KMS-11 (cell line): Measurements from ENCODE around the gene ARHGAP35.

ENCODE experiments used
- H2AFZ ChIP-seq: fragments of 200-600 bp; sonication (generic); 2 replicates; pipeline ENCODE4 v1.6.1; 2016; ENCODE audit warnings: antibody characterized with exemption, mixed run types, low read depth
- H3K27ac ChIP-seq: fragments of 200-600 bp; sonication (generic); 2 replicates; pipeline ENCODE4 v1.6.1; 2016; ENCODE audit warnings: mild to moderate bottlenecking, mixed run types
- H3K27me3 ChIP-seq: fragments of 200-600 bp; sonication (generic); 2 replicates; pipeline ENCODE4 v1.6.1; 2017; ENCODE audit warnings: mild to moderate bottlenecking, low read depth, mixed run types, moderate library complexity; ENCODE audit not compliant: insufficient read depth
- H3K36me3 ChIP-seq: fragments of 200-600 bp; sonication (generic); 2 replicates; pipeline ENCODE4 v1.6.1; 2017; ENCODE audit warnings: mild to moderate bottlenecking, mixed run types; ENCODE audit not compliant: insufficient read depth
- H3K4me1 ChIP-seq: fragments of 200-600 bp; sonication (generic); 2 replicates; pipeline ENCODE4 v1.6.1; 2016; ENCODE audit warnings: mild to moderate bottlenecking, low read depth, mixed run types; ENCODE audit not compliant: poor library complexity, severe bottlenecking
- H3K4me2 ChIP-seq: fragments of 200-600 bp; sonication (generic); 2 replicates; pipeline ENCODE4 v1.7.0; 2016; ENCODE audit warnings: mild to moderate bottlenecking, mixed run types
- H3K4me3 ChIP-seq: fragments of 200-600 bp; sonication (generic); IDR thresholded peaks from 2 replicates; pipeline ENCODE4 v1.6.1; 2017; ENCODE audit warnings: low read depth, low read length, mixed read lengths; ENCODE audit not compliant: insufficient read depth
- H3K79me2 ChIP-seq: fragments of 200-600 bp; sonication (generic); 2 replicates; pipeline ENCODE4 v1.6.1; 2016; ENCODE audit warnings: low read depth, mixed run types; ENCODE audit not compliant: insufficient read depth
- H3K9ac ChIP-seq: fragments of 200-600 bp; sonication (generic); 2 replicates; pipeline ENCODE4 v1.6.1; 2016; ENCODE audit warnings: mild to moderate bottlenecking, mixed run types
- H4K20me1 ChIP-seq: fragments of 200-600 bp; sonication (generic); 2 replicates; pipeline ENCODE4 v1.6.1; 2016; ENCODE audit warnings: mild to moderate bottlenecking, mixed run types; ENCODE audit not compliant: insufficient read depth
- TF ChIP-seq, protein P1 (sequence below): fragments of 200-600 bp; sonication (generic); conservative IDR thresholded peaks from 2 replicates; pipeline ENCODE4 v1.6.1; 2017; ENCODE audit warnings: low read depth, mild to moderate bottlenecking, antibody characterized with exemption, low read length, moderate library complexity, mixed read lengths

The ARHGAP35 gene

DNA sequence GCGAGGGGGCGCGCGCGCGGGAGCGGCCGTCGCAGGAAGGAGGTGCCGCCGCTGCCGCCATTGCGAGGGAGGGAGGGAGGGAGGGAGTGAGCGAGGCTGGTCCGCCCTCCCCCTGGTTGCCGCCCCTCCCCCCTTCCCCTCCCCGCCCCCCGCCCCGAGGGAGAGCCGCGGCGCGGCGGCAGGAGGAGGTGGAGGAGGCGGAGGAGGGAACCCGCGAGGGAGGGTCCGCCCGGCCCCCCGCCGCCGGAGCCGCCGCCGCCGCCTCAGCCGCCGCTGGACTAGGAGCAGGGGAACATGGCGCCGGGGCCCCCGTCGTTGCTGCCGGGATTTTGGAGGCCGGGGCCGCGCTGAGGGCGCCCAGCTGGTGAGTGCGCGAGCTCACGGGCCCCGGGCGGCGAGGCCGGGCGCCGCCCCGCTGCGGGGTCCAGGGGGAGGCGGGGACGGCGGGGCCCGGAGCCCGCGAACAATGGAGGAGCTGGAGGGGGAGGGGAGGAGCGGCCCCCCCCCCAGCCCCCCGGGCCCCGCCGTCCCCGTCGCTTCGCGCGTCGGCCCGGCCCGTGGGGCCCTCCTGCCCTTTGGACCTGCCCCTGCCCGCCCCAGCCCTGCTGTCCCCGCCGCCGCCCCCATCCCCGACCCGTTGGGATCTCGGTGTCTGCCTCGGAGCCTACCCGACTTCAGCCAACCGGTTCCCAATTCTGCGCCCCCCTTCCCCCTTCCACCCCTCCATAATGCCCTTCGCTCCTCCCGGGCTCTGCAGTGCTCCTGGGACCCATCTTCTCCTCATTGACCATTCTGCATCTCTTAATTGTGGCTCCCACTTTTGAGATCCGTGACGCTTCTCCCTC lies at the start of gene ARHGAP35:
TSS of gene ARHGAP35 (plus strand) at position 152 of the 845 bp plus-strand sequence. CDS start 57,679 bp downstream, outside the sequence.
- Histone ChIP-seq H3K36me3 (peaks cover 4% of the 10 kb centered on the region; the same call in 1 of the 2 replicates), H3K4me1 (peaks cover 43% of the 10 kb centered on the region), H3K27ac (peak within 1 kb of the TSS; percentile 98), H3K9ac (peak within 1 kb of the TSS; percentile 95), H3K4me2 (peak within 1 kb of the TSS; percentile 89), H4K20me1 (no peaks in the 10 kb centered on the region), H2AFZ (peak within 1 kb of the TSS; percentile 82; the same call in 1 of the 2 replicates), H3K79me2 (peaks cover 47% of the 10 kb centered on the region), H3K4me3 (no peak within 1 kb of the TSS), H3K27me3 (no peaks in the 10 kb centered on the region)
- TF ChIP-seq, protein P1, sequence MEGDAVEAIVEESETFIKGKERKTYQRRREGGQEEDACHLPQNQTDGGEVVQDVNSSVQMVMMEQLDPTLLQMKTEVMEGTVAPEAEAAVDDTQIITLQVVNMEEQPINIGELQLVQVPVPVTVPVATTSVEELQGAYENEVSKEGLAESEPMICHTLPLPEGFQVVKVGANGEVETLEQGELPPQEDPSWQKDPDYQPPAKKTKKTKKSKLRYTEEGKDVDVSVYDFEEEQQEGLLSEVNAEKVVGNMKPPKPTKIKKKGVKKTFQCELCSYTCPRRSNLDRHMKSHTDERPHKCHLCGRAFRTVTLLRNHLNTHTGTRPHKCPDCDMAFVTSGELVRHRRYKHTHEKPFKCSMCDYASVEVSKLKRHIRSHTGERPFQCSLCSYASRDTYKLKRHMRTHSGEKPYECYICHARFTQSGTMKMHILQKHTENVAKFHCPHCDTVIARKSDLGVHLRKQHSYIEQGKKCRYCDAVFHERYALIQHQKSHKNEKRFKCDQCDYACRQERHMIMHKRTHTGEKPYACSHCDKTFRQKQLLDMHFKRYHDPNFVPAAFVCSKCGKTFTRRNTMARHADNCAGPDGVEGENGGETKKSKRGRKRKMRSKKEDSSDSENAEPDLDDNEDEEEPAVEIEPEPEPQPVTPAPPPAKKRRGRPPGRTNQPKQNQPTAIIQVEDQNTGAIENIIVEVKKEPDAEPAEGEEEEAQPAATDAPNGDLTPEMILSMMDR = no peak

DNA sequence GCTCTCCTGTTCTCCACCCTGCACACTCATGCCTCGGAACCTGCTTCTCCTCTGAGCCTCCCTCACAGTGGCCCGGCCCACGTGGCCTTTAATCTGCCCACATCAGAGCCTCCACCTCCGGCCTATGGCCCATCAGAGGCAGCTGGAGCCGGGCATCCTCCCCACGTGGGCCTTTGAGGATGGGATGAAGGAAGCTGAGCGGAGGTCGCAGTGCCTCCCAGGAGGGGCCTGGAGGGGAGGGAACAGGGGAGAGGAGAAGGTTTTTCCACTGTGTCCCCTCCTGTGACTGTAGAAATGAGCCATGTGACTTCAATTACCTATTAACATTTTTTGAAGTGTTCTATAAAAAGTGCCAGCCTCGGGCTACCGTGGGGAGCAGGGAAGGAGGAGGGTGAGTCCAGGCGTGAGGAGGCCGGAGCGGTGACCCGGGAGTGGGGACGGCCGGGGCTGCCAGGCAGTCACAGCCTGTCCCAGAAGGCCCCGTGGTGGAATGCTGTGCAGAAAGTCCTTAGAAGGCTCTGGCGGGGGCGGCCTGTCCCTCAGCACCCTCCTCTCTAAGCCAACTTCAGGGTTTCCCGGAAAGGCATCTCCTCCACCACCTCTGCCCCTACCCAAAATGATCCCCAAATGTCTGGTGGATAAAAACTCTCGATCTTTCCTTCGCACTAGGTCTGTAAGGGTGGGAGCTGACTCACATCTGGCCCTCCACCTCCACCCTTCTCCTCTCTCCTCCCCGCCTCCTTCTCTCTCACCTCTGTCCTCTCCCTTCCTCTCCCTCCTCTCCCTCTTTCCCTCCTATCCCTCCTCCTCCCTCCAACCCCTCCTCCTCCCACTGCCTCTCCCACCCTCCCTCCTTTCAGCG lies 47.6 kb upstream of the ARHGAP35 start:
- H3K4me3 ChIP-seq = no peak overlapping the region
- no peak overlapping the region for H3K27ac ChIP-seq
- no peaks in the 10 kb centered on the region for H3K27me3 ChIP-seq
- H2AFZ ChIP-seq = no peak overlapping the region
- no peaks in the 10 kb centered on the region for H4K20me1 ChIP-seq
- TF ChIP-seq, protein P1 = no peak
- H3K4me2 ChIP-seq = no peak overlapping the region
- H3K4me1 ChIP-seq = no peaks in the 10 kb centered on the region
- H3K9ac ChIP-seq = no peak overlapping the region
- no peaks in the 10 kb centered on the region for H3K36me3 ChIP-seq
- no peaks in the 10 kb centered on the region for H3K79me2 ChIP-seq

DNA sequence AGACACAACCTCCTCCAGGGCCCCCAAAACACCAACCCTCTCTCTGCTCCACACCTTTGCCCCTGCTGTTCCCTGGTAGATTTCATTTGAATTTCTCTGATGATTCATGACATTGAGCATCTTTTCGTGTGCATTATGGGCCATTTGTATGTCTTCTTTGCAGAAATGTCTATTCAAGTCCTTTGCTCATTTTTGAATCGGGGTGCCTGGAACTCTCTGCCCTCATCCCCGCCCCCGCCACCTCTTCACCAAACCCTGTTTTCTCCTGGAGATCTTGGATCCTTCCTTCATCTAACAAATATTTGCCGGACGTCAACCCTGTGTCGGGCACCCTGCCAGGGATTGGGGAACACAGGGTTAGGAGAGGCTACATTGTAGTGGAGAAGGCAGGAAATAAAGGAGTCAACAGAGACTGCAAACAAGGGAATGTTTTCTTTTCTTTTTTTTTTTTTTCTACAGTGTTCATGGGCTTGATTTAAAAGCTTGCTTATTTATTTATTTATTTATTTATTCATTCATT lies 46.9 kb upstream of the ARHGAP35 start:
- Histone ChIP-seq H3K4me1 (no peaks in the 10 kb centered on the region), H2AFZ (no peak overlapping the region), H3K36me3 (no peaks in the 10 kb centered on the region), H3K4me2 (no peak overlapping the region), H3K27me3 (no peaks in the 10 kb centered on the region), H3K9ac (no peak overlapping the region), H3K4me3 (no peak overlapping the region), H3K27ac (no peak overlapping the region), H3K79me2 (no peaks in the 10 kb centered on the region), H4K20me1 (no peaks in the 10 kb centered on the region)
- TF ChIP-seq, protein P1 = no peak

DNA sequence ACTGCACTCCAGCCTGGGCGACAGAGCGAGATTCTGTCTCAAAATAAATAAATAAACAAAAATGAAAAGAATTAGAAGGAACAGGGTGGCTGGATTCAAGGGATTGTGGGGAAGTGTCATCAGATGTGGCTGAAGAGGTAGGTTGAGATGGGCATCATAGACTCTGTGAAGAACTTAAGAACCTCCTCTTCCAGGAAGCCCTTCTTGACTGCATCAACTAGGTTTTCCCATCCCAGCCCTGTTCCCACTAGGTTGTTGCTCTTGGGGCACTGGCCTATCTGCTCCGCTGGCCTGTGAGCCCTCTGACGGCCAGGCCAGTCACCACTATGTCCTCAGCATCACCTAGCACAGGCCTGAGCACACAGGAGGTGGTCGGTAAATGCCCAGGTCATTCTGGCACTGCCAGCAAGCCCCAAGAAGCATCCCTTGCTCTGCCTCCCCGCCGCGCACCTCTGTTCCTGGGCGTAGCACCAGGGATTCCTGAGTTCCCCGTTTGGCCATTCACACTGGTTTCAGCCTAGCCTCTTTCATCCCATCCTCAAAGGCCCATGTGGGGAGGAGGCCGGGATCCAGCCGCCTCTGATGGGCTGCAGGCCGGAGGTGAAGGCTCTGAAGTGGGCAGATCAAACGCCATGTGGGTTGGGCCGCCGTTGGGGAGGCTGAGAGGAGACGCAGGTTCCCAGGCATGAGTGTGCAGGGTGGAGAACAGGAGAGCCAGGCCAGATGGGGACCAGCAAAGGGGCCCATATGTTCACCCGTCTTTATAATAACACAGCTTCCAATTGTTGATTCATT lies 44.8 kb upstream of the ARHGAP35 start:
- Histone ChIP-seq H4K20me1 (no peaks in the 10 kb centered on the region), H3K4me2 (no peak overlapping the region), H3K36me3 (no peaks in the 10 kb centered on the region), H3K9ac (no peak overlapping the region), H3K27ac (no peak overlapping the region), H3K4me1 (no peaks in the 10 kb centered on the region), H3K79me2 (no peaks in the 10 kb centered on the region), H2AFZ (no peak overlapping the region), H3K27me3 (no peaks in the 10 kb centered on the region), H3K4me3 (no peak overlapping the region)
- TF ChIP-seq, protein P1 = no peak
